Esophagus muscularis mucosa (tissue), 4 donors: Measurements from ENCODE around the gene FBXO4. TPM values are rescaled to one million over a fixed set of nuclear protein-coding genes. Genes with fewer than 3 reads are reported as not detected.

Source experiments
- DNase-seq: peaks from one replicate; pipeline ENCODE4 v3.0.0-alpha.2; 2017; ENCODE audit errors: extremely low spot score
- H3K27ac ChIP-seq, 4 donors: fragments of 200-600 bp; sonication (generic); replicated peaks in 1 of 4; 1 replicate in 3 of 4; 2 replicates in 1 of 4; pipeline ENCODE4 v1.5.1; 2016 to 2019; ENCODE audit warnings: mild to moderate bottlenecking in 1 of 4
- H3K27me3 ChIP-seq, 4 donors: fragments of 200-600 bp; sonication (generic); one replicate each; pipeline versions ENCODE4 v1.5.1 to v1.6.0; 2016 to 2019
- H3K36me3 ChIP-seq, 4 donors: fragments of 200-600 bp; sonication (generic); one replicate each; pipeline ENCODE4 v1.5.1; 2016 to 2019
- H3K4me1 ChIP-seq, 4 donors: fragments of 200-600 bp; sonication (generic); one replicate each; pipeline ENCODE4 v1.5.1; 2016 to 2019
- H3K4me3 ChIP-seq, 4 donors: fragments of 200-600 bp; sonication (generic); 1 replicate in 2 of 4; 2 replicates in 2 of 4; pipeline ENCODE4 v1.5.1; 2016 to 2019; ENCODE audit warnings: mild to moderate bottlenecking in 4 of 4, moderate library complexity in 1 of 4
- H3K9me3 ChIP-seq, 4 donors: fragments of 200-600 bp; sonication (generic); 1 replicate in 3 of 4; 2 replicates in 1 of 4; pipeline ENCODE4 v1.5.1; 2016 to 2019
- CTCF ChIP-seq, 3 experiments: fragments of 200-600 bp in 2 of 3; fragments of 450-650 bp in 1 of 3; sonication (generic) in 2 of 3; IDR thresholded peaks; one replicate each; pipeline ENCODE4 v1.5.1; 2017 to 2019; ENCODE audit warnings: antibody characterized with exemption in 3 of 3, mild to moderate bottlenecking in 2 of 3, moderate library complexity in 1 of 3
- EP300 ChIP-seq: sonication (generic); formaldehyde crosslinking; IDR thresholded peaks from one replicate; pipeline ENCODE4 v1.6.1; 2017; ENCODE audit warnings: antibody characterized with exemption
- POLR2A ChIP-seq: fragments of 450-650 bp; IDR thresholded peaks from one replicate; pipeline ENCODE4 v1.6.1; 2017; ENCODE audit warnings: antibody characterized with exemption, moderate library complexity, mild to moderate bottlenecking, low read depth
- POLR2AphosphoS5 ChIP-seq, 2 donors: sonication (generic); formaldehyde crosslinking; IDR thresholded peaks; one replicate each; pipeline ENCODE4 v1.6.1; 2017; ENCODE audit warnings: antibody characterized with exemption in 2 of 2
- WGBS: methylation state at CpG from one replicate; pipeline ENCODE4 v1.1.5; 2018; 5-methylcytosine and 5-hydroxymethylcytosine counted together
- intact Hi-C: fragments of 100-400 bp; cut with DNase I; formaldehyde crosslinking; loops from one replicate; pipeline ENCODE4 v1.15.1; 2023
- total RNA-seq, 4 donors: library from RNA; depleted of rRNA; stranded (reverse); fragments of >200 nt; gene quantifications; one replicate each; pipeline versions ENCODE4 v1.1.0 to v1.2.1, GENCODE V29; 2016

The FBXO4 gene
- total RNA-seq, 4 donors from 2014 or later: 5.1 to 8.8 (median 7.5) TPM

GRCh38 chr5:41961736-41962135 is 36.7 kb downstream of the FBXO4 start:
- peaks cover 0 to 39% (median 14%) of the 10 kb centered on the region in 4 donors for H3K9me3 ChIP-seq
- no peak overlapping the region for H3K4me3 ChIP-seq
- no peaks in the 10 kb centered on the region for H3K4me1 ChIP-seq
- H3K27ac ChIP-seq: no peak overlapping the region
- DNase-seq: no peak
- intact Hi-C loops: no loop called here
- TF ChIP-seq POLR2A (no peak), EP300 (no peak), POLR2AphosphoS5 (IDR thresholded peaks at IDR 0.05) (no peak), CTCF (IDR thresholded peaks at IDR 0.05) (no peak)
- no peaks in the 10 kb centered on the region for H3K36me3 ChIP-seq
- WGBS: 100% methylated on average over 1 of the region's 1 CpG
- H3K27me3 ChIP-seq: no peaks in the 10 kb centered on the region

- Histone ChIP-seq H3K9me3 (peaks cover 0 to 36% (median 9%) of the 10 kb centered on the region in 4 donors), H3K36me3 (no peaks in the 10 kb centered on the region), H3K27me3 (no peaks in the 10 kb centered on the region), H3K4me1 (no peaks in the 10 kb centered on the region), H3K27ac (no peak overlapping the region), H3K4me3 (no peak overlapping the region)
- DNase-seq: no peak
- intact Hi-C loops: no loop called here
- WGBS: 90% methylated on average over 3 of the region's 3 CpGs
- TF ChIP-seq EP300 (no peak), POLR2A (no peak), POLR2AphosphoS5 (IDR thresholded peaks at IDR 0.05) (no peak), CTCF (IDR thresholded peaks at IDR 0.05) (no peak)
These were observed 37.4 kb downstream of the FBXO4 start for GRCh38 chr5:41962491-41962890.

GRCh38 chr5:41966401-41967105 is 41.5 kb downstream of the FBXO4 start:
- no peak for DNase-seq

GRCh38 chr5:41967401-41967800 is 42.3 kb downstream of the FBXO4 start:
- TF ChIP-seq POLR2AphosphoS5 (IDR thresholded peaks at IDR 0.05): no peak
- no peak for TF ChIP-seq CTCF (IDR thresholded peaks at IDR 0.05)
- WGBS: 72% methylated on average over 3 of the region's 3 CpGs
- no peaks in the 10 kb centered on the region for H3K36me3 ChIP-seq
- peaks cover 0 to 18% (median 4%) of the 10 kb centered on the region in 4 donors for H3K9me3 ChIP-seq
- no peaks in the 10 kb centered on the region for H3K4me1 ChIP-seq
- H3K27me3 ChIP-seq: no peaks in the 10 kb centered on the region
- no peak for DNase-seq
- H3K4me3 ChIP-seq: no peak overlapping the region
- intact Hi-C loops: no loop called here
- H3K27ac ChIP-seq: no peak overlapping the region

More at GRCh38 chr5:41966401-41967105, 41.5 kb downstream of the FBXO4 start:
- WGBS: 81% methylated on average over 6 of the region's 6 CpGs
- H3K27ac ChIP-seq: no peak overlapping the region
- H3K4me1 ChIP-seq: no peaks in the 10 kb centered on the region
- H3K36me3 ChIP-seq: no peaks in the 10 kb centered on the region
- TF ChIP-seq CTCF (IDR thresholded peaks at IDR 0.05) (no peak), POLR2AphosphoS5 (IDR thresholded peaks at IDR 0.05) (no peak), POLR2A (no peak), EP300 (no peak)
- intact Hi-C loops: no loop called here
- H3K27me3 ChIP-seq: no peaks in the 10 kb centered on the region
- no peak overlapping the region for H3K4me3 ChIP-seq
- H3K9me3 ChIP-seq: peaks cover 0 to 16% (median 4%) of the 10 kb centered on the region in 4 donors
